GM19240 (cell line): ENCODE measurements around the gene AGT.
"Not testable (repeated sequence)": the region's sequence is repeated elsewhere in the genome, so short reads cannot be mapped to it uniquely, and the experiment has no call there.

Experiments
- DNase-seq: peaks from one replicate; pipeline ENCODE4 v3.0.0; 2011; ENCODE audit warnings: low spot score; ENCODE audit not compliant: insufficient read length

Gene AGT

GRCh38 chr1:230744382-230744781 lies 30.5 kb upstream of the AGT start:
- no peak for DNase-seq

- DNase-seq: no peak
Measured at GRCh38 chr1:230743899-230744298, 30.0 kb upstream of the AGT start.

- no peak for DNase-seq
Measured at GRCh38 chr1:230739564-230740290, 25.8 kb upstream of the AGT start.

GRCh38 chr1:230737622-230738262 lies 23.8 kb upstream of the AGT start:
- no peak for DNase-seq

GRCh38 chr1:230735447-230735846 lies 21.5 kb upstream of the AGT start:
- no peak for DNase-seq

GRCh38 chr1:230730977-230731376 lies 17.1 kb upstream of the AGT start:
- no peak for DNase-seq

- no peak for DNase-seq
Measured at GRCh38 chr1:230728710-230729392, 14.9 kb upstream of the AGT start.

GRCh38 chr1:230725256-230726012 lies 11.5 kb upstream of the AGT start:
- no peak for DNase-seq

- not testable (repeated sequence) for DNase-seq
Measured at GRCh38 chr1:230721849-230722522, 8.1 kb upstream of the AGT start.

GRCh38 chr1:230717251-230717650 lies 3.3 kb upstream of the AGT start:
- no peak for DNase-seq

- not testable (repeated sequence) for DNase-seq
Measured at GRCh38 chr1:230716453-230716852, 2.5 kb upstream of the AGT start.

- no peak for DNase-seq
Measured at GRCh38 chr1:230715510-230715909, 1.6 kb upstream of the AGT start.

- no peak for DNase-seq
Measured at GRCh38 chr1:230713547-230713914, 391 bp downstream of the AGT start.

GRCh38 chr1:230713138-230713537 lies 784 bp downstream of the AGT start:
- no peak for DNase-seq

GRCh38 chr1:230712470-230712942 lies 1.4 kb downstream of the AGT start:
- DNase-seq: no peak

- DNase-seq: no peak
Measured at GRCh38 chr1:230711245-230711644, 2.7 kb downstream of the AGT start.

GRCh38 chr1:230710543-230710904 lies 3.4 kb downstream of the AGT start:
- DNase-seq: no peak

- no peak for DNase-seq
Measured at GRCh38 chr1:230709619-230710542, 4.0 kb downstream of the AGT start.

- no peak for DNase-seq
Measured at GRCh38 chr1:230708631-230709580, 5.0 kb downstream of the AGT start.
